CD4-positive, alpha-beta memory T cell (primary cell): ENCODE results near the gene UNC5A. TPM values are rescaled to one million over a fixed set of nuclear protein-coding genes. Genes with fewer than 3 reads are reported as not detected.

ENCODE experiments used
- CTCF ChIA-PET: fragments of 350-600 bp; sonication (Branson Sonifier 250); formaldehyde crosslinking; loops from one replicate; lab custom pipeline; 2021; ENCODE audit warnings: inconsistent platforms; ENCODE audit not compliant: partially characterized antibody; lab: Charles Lee
- POLR2A ChIA-PET: fragments of 350-600 bp; sonication (Branson Sonifier 250); formaldehyde crosslinking; loops from one replicate; lab custom pipeline; 2021; ENCODE audit not compliant: partially characterized antibody; lab: Charles Lee
- DNase-seq, 5 donors: peaks; one replicate each; pipeline versions ENCODE4 v3.0.0 to v3.0.0-alpha.2; 2020 to 2022; ENCODE audit warnings: mixed read lengths in 1 of 5
- H3K27ac ChIP-seq: one replicate; pipeline ENCODE4 v1.7.0; 2013; ENCODE audit warnings: low read depth, low read length
- H3K27me3 ChIP-seq: 2 replicates; pipeline ENCODE4 v1.7.0; 2013; ENCODE audit warnings: mild to moderate bottlenecking, low read length, moderate library complexity; ENCODE audit not compliant: insufficient read depth
- H3K36me3 ChIP-seq: 2 replicates; pipeline ENCODE4 v1.7.0; 2013; ENCODE audit warnings: mild to moderate bottlenecking, low read length, moderate library complexity; ENCODE audit not compliant: insufficient read depth
- H3K4me1 ChIP-seq: 2 replicates; pipeline ENCODE4 v1.7.0; 2013; ENCODE audit warnings: mild to moderate bottlenecking, low read length, moderate library complexity; ENCODE audit not compliant: insufficient read depth
- H3K4me3 ChIP-seq, 2 donors: one replicate each; pipeline ENCODE4 v1.7.0; 2013; ENCODE audit warnings: low read length in 2 of 2, mild to moderate bottlenecking in 1 of 2
- H3K9me3 ChIP-seq, 2 donors: one replicate each; pipeline ENCODE4 v1.7.0; 2013; ENCODE audit warnings: low read length in 2 of 2, control low read depth in 1 of 2; ENCODE audit not compliant: control insufficient read depth in 1 of 2
- H3K27ac Mint-ChIP-seq, 7 donors: one replicate each; pipeline ENCODE4 v1.8.0; 2020 to 2021; ENCODE audit warnings: mixed read lengths in 7 of 7, mild to moderate bottlenecking in 6 of 7, inconsistent platforms in 3 of 7, moderate library complexity in 3 of 7
- H3K27me3 Mint-ChIP-seq, 2 donors: one replicate each; pipeline ENCODE4 v1.8.0; 2020 to 2021; ENCODE audit warnings: mixed read lengths in 2 of 2
- H3K36me3 Mint-ChIP-seq, 2 donors: one replicate each; pipeline ENCODE4 v1.8.0; 2020 to 2021; ENCODE audit warnings: mixed read lengths in 2 of 2, inconsistent platforms in 1 of 2, mild to moderate bottlenecking in 1 of 2
- H3K4me1 Mint-ChIP-seq, 4 donors: one replicate each; pipeline ENCODE4 v1.8.0; 2020 to 2021; ENCODE audit warnings: mixed read lengths in 4 of 4, mild to moderate bottlenecking in 1 of 4
- H3K4me3 Mint-ChIP-seq, 8 donors: one replicate each; pipeline ENCODE4 v1.8.0; 2020 to 2021; ENCODE audit warnings: mixed read lengths in 8 of 8, mild to moderate bottlenecking in 7 of 8, moderate library complexity in 6 of 8, inconsistent platforms in 3 of 8
- H3K9me3 Mint-ChIP-seq, 8 donors: one replicate each; pipeline ENCODE4 v1.8.0; 2020 to 2021; ENCODE audit warnings: mixed read lengths in 8 of 8, mild to moderate bottlenecking in 5 of 8, inconsistent platforms in 3 of 8, moderate library complexity in 1 of 8
- intact Hi-C: fragments of 100-400 bp; cut with micrococcal nuclease; formaldehyde crosslinking; loops from one replicate; pipeline ENCODE4 v1.15.1; 2023
- polyA plus RNA-seq, 2 donors: library from polyadenylated mRNA; unstranded; fragments of 300-500 nt; fragmentation: Illumina TruSeq; gene quantifications; one replicate each; pipeline ENCODE4 v1.2.3, GENCODE V29; 2021
- total RNA-seq, 2 experiments: library from RNA; stranded (reverse); gene quantifications; one replicate each; pipeline ENCODE4 v1.2.3, GENCODE V29; 2021

The UNC5A gene
- total and polyA plus RNA-seq, 4 experiments from 2014 or later: not detected

- Mint-ChIP-seq H3K36me3 (no peaks in the 10 kb centered on the region), H3K4me3 (no peak overlapping the region), H3K9me3 (no peaks in the 10 kb centered on the region), H3K27ac (no peak overlapping the region), H3K4me1 (no peaks in the 10 kb centered on the region), H3K27me3 (peaks cover 23 to 36% of the 10 kb centered on the region in 2 donors)
- DNase-seq: no peak
- peaks cover 4% of the 10 kb centered on the region for H3K27me3 ChIP-seq
- H3K4me1 ChIP-seq: no peaks in the 10 kb centered on the region
- H3K36me3 ChIP-seq: no peaks in the 10 kb centered on the region
- H3K9me3 ChIP-seq: no peaks in the 10 kb centered on the region
- intact Hi-C loops: no loop called here
- H3K4me3 ChIP-seq: no peak overlapping the region
- ChIA-PET CTCF (no interaction called here), POLR2A (no interaction called here)
- no peak overlapping the region for H3K27ac ChIP-seq
Observed at GRCh38 chr5:176790941-176791340, 19.4 kb upstream of the UNC5A start.

- DNase-seq: no peak
- Mint-ChIP-seq H3K4me3 (no peak overlapping the region), H3K9me3 (no peaks in the 10 kb centered on the region), H3K36me3 (no peaks in the 10 kb centered on the region), H3K27me3 (peaks cover 36 to 44% of the 10 kb centered on the region in 2 donors), H3K27ac (no peak overlapping the region), H3K4me1 (peaks cover 0 to 1% (median 0%) of the 10 kb centered on the region in 4 donors)
- Histone ChIP-seq H3K9me3 (no peaks in the 10 kb centered on the region), H3K4me3 (no peak overlapping the region), H3K27ac (no peak overlapping the region), H3K36me3 (no peaks in the 10 kb centered on the region), H3K4me1 (no peaks in the 10 kb centered on the region), H3K27me3 (peaks cover 4% of the 10 kb centered on the region)
- intact Hi-C loops: no loop called here
- CTCF ChIA-PET: no interaction called here
- POLR2A ChIA-PET: no interaction called here
Observed at GRCh38 chr5:176792655-176793342, 17.6 kb upstream of the UNC5A start.

GRCh38 chr5:176793343-176793699, 17.0 kb upstream of the UNC5A start:
- ChIA-PET CTCF (no interaction called here), POLR2A (no interaction called here)
- no peak for DNase-seq
- H3K27me3 ChIP-seq: peaks cover 4% of the 10 kb centered on the region
- no peak overlapping the region for H3K27ac ChIP-seq
- Mint-ChIP-seq H3K27me3 (peaks cover 38 to 42% of the 10 kb centered on the region in 2 donors), H3K27ac (no peak overlapping the region), H3K4me1 (peaks cover 0 to 1% (median 0%) of the 10 kb centered on the region in 4 donors), H3K9me3 (no peaks in the 10 kb centered on the region), H3K4me3 (no peak overlapping the region), H3K36me3 (no peaks in the 10 kb centered on the region)
- no peaks in the 10 kb centered on the region for H3K4me1 ChIP-seq
- intact Hi-C loops: no loop called here
- H3K4me3 ChIP-seq: no peak overlapping the region
- H3K9me3 ChIP-seq: no peaks in the 10 kb centered on the region
- no peaks in the 10 kb centered on the region for H3K36me3 ChIP-seq

- DNase-seq: no peak
- peaks cover 0 to 1% (median 0%) of the 10 kb centered on the region in 4 donors for H3K4me1 Mint-ChIP-seq
- intact Hi-C loops: no loop called here
- no peaks in the 10 kb centered on the region for H3K9me3 ChIP-seq
- no peak overlapping the region for H3K27ac ChIP-seq
- H3K4me3 Mint-ChIP-seq: no peak overlapping the region
- POLR2A ChIA-PET: no interaction called here
- CTCF ChIA-PET: no interaction called here
- H3K27me3 Mint-ChIP-seq: peaks cover 38 to 42% of the 10 kb centered on the region in 2 donors
- no peaks in the 10 kb centered on the region for H3K36me3 ChIP-seq
- H3K27ac Mint-ChIP-seq: no peak overlapping the region
- H3K27me3 ChIP-seq: no peaks in the 10 kb centered on the region
- no peaks in the 10 kb centered on the region for H3K9me3 Mint-ChIP-seq
- no peak overlapping the region for H3K4me3 ChIP-seq
- H3K4me1 ChIP-seq: no peaks in the 10 kb centered on the region
- no peaks in the 10 kb centered on the region for H3K36me3 Mint-ChIP-seq
Observed at GRCh38 chr5:176793736-176794135, 16.6 kb upstream of the UNC5A start.

GRCh38 chr5:176794509-176794908, 15.8 kb upstream of the UNC5A start:
- Histone ChIP-seq H3K27ac (no peak overlapping the region), H3K4me3 (no peak overlapping the region), H3K36me3 (no peaks in the 10 kb centered on the region), H3K9me3 (no peaks in the 10 kb centered on the region), H3K4me1 (no peaks in the 10 kb centered on the region), H3K27me3 (no peaks in the 10 kb centered on the region)
- Mint-ChIP-seq H3K27ac (no peak overlapping the region), H3K9me3 (no peaks in the 10 kb centered on the region), H3K4me3 (peak overlapping the region in 1 of 8 donors; percentile 20), H3K4me1 (peaks cover 0 to 1% (median 0%) of the 10 kb centered on the region in 4 donors), H3K36me3 (no peaks in the 10 kb centered on the region), H3K27me3 (peaks cover 35 to 36% of the 10 kb centered on the region in 2 donors)
- intact Hi-C loops: no loop called here
- POLR2A ChIA-PET: no interaction called here
- DNase-seq: no peak
- CTCF ChIA-PET: no interaction called here

- H3K9me3 ChIP-seq: no peaks in the 10 kb centered on the region
- no peaks in the 10 kb centered on the region for H3K36me3 ChIP-seq
- no peaks in the 10 kb centered on the region for H3K27me3 ChIP-seq
- peaks cover 28 to 31% of the 10 kb centered on the region in 2 donors for H3K27me3 Mint-ChIP-seq
- intact Hi-C loops: no loop called here
- CTCF ChIA-PET: no interaction called here
- POLR2A ChIA-PET: no interaction called here
- H3K36me3 Mint-ChIP-seq: no peaks in the 10 kb centered on the region
- no peak for DNase-seq
- H3K4me3 Mint-ChIP-seq: no peak overlapping the region
- no peaks in the 10 kb centered on the region for H3K4me1 ChIP-seq
- H3K27ac Mint-ChIP-seq: no peak overlapping the region
- H3K27ac ChIP-seq: no peak overlapping the region
- no peak overlapping the region for H3K4me3 ChIP-seq
- H3K9me3 Mint-ChIP-seq: no peaks in the 10 kb centered on the region
- H3K4me1 Mint-ChIP-seq: peaks cover 0 to 1% (median 0%) of the 10 kb centered on the region in 4 donors
Observed at GRCh38 chr5:176796411-176796810, 13.9 kb upstream of the UNC5A start.

- H3K4me3 Mint-ChIP-seq: no peak overlapping the region
- DNase-seq: no peak
- H3K36me3 Mint-ChIP-seq: no peaks in the 10 kb centered on the region
- H3K9me3 Mint-ChIP-seq: no peaks in the 10 kb centered on the region
- H3K9me3 ChIP-seq: no peaks in the 10 kb centered on the region
- CTCF ChIA-PET: no interaction called here
- H3K27me3 ChIP-seq: no peaks in the 10 kb centered on the region
- H3K27ac ChIP-seq: no peak overlapping the region
- no peak overlapping the region for H3K4me3 ChIP-seq
- peaks cover 0 to 1% (median 0%) of the 10 kb centered on the region in 4 donors for H3K4me1 Mint-ChIP-seq
- no peaks in the 10 kb centered on the region for H3K36me3 ChIP-seq
- no peaks in the 10 kb centered on the region for H3K4me1 ChIP-seq
- intact Hi-C loops: no loop called here
- no peak overlapping the region for H3K27ac Mint-ChIP-seq
- H3K27me3 Mint-ChIP-seq: peaks cover 28 to 31% of the 10 kb centered on the region in 2 donors
- POLR2A ChIA-PET: no interaction called here
Observed at GRCh38 chr5:176796970-176797369, 13.4 kb upstream of the UNC5A start.
